CD4-positive, alpha-beta memory T cell (primary cell): ENCODE results near the gene TDG. TPM values are rescaled to one million over a fixed set of nuclear protein-coding genes. Genes with fewer than 3 reads are reported as not detected.

Experiments used
- CTCF ChIA-PET: fragments of 350-600 bp; sonication (Branson Sonifier 250); formaldehyde crosslinking; loops from one replicate; lab custom pipeline; 2021; ENCODE audit warnings: inconsistent platforms; ENCODE audit not compliant: partially characterized antibody; lab: Charles Lee
- POLR2A ChIA-PET: fragments of 350-600 bp; sonication (Branson Sonifier 250); formaldehyde crosslinking; loops from one replicate; lab custom pipeline; 2021; ENCODE audit not compliant: partially characterized antibody; lab: Charles Lee
- DNase-seq, 5 donors: peaks; one replicate each; pipeline versions ENCODE4 v3.0.0 to v3.0.0-alpha.2; 2020 to 2022; ENCODE audit warnings: mixed read lengths in 1 of 5
- H3K27ac ChIP-seq: one replicate; pipeline ENCODE4 v1.7.0; 2013; ENCODE audit warnings: low read depth, low read length
- H3K27me3 ChIP-seq: 2 replicates; pipeline ENCODE4 v1.7.0; 2013; ENCODE audit warnings: mild to moderate bottlenecking, low read length, moderate library complexity; ENCODE audit not compliant: insufficient read depth
- H3K36me3 ChIP-seq: 2 replicates; pipeline ENCODE4 v1.7.0; 2013; ENCODE audit warnings: mild to moderate bottlenecking, low read length, moderate library complexity; ENCODE audit not compliant: insufficient read depth
- H3K4me1 ChIP-seq: 2 replicates; pipeline ENCODE4 v1.7.0; 2013; ENCODE audit warnings: mild to moderate bottlenecking, low read length, moderate library complexity; ENCODE audit not compliant: insufficient read depth
- H3K4me3 ChIP-seq, 2 donors: one replicate each; pipeline ENCODE4 v1.7.0; 2013; ENCODE audit warnings: low read length in 2 of 2, mild to moderate bottlenecking in 1 of 2
- H3K9me3 ChIP-seq, 2 donors: one replicate each; pipeline ENCODE4 v1.7.0; 2013; ENCODE audit warnings: low read length in 2 of 2, control low read depth in 1 of 2; ENCODE audit not compliant: control insufficient read depth in 1 of 2
- H3K27ac Mint-ChIP-seq, 7 donors: one replicate each; pipeline ENCODE4 v1.8.0; 2020 to 2021; ENCODE audit warnings: mixed read lengths in 7 of 7, mild to moderate bottlenecking in 6 of 7, inconsistent platforms in 3 of 7, moderate library complexity in 3 of 7
- H3K27me3 Mint-ChIP-seq, 2 donors: one replicate each; pipeline ENCODE4 v1.8.0; 2020 to 2021; ENCODE audit warnings: mixed read lengths in 2 of 2
- H3K36me3 Mint-ChIP-seq, 2 donors: one replicate each; pipeline ENCODE4 v1.8.0; 2020 to 2021; ENCODE audit warnings: mixed read lengths in 2 of 2, inconsistent platforms in 1 of 2, mild to moderate bottlenecking in 1 of 2
- H3K4me1 Mint-ChIP-seq, 4 donors: one replicate each; pipeline ENCODE4 v1.8.0; 2020 to 2021; ENCODE audit warnings: mixed read lengths in 4 of 4, mild to moderate bottlenecking in 1 of 4
- H3K4me3 Mint-ChIP-seq, 8 donors: one replicate each; pipeline ENCODE4 v1.8.0; 2020 to 2021; ENCODE audit warnings: mixed read lengths in 8 of 8, mild to moderate bottlenecking in 7 of 8, moderate library complexity in 6 of 8, inconsistent platforms in 3 of 8
- H3K9me3 Mint-ChIP-seq, 8 donors: one replicate each; pipeline ENCODE4 v1.8.0; 2020 to 2021; ENCODE audit warnings: mixed read lengths in 8 of 8, mild to moderate bottlenecking in 5 of 8, inconsistent platforms in 3 of 8, moderate library complexity in 1 of 8
- intact Hi-C: fragments of 100-400 bp; cut with micrococcal nuclease; formaldehyde crosslinking; loops from one replicate; pipeline ENCODE4 v1.15.1; 2023
- polyA plus RNA-seq, 2 donors: library from polyadenylated mRNA; unstranded; fragments of 300-500 nt; fragmentation: Illumina TruSeq; gene quantifications; one replicate each; pipeline ENCODE4 v1.2.3, GENCODE V29; 2021
- total RNA-seq, 2 experiments: library from RNA; stranded (reverse); gene quantifications; one replicate each; pipeline ENCODE4 v1.2.3, GENCODE V29; 2021

Gene TDG
- total RNA-seq: 10 to 100 TPM; 35.1 to 38.3 TPM
- polyA plus RNA-seq: 10 to 100 TPM; 12.9 to 19.3 TPM

GRCh38 chr12:103965590-103966504 is at the start of gene TDG:
Gene TDG, plus strand, starts transcription at chr12:103965872. Its CDS starts 166 bp downstream, at chr12:103966038.
- peaks cover 28 to 67% (median 54%) of the 10 kb centered on the region in 4 donors for H3K4me1 Mint-ChIP-seq
- Histone ChIP-seq H3K4me1 (peaks cover 56% of the 10 kb centered on the region), H3K4me3 (peak within 1 kb of the TSS; percentile 65 to 99), H3K27ac (peak within 1 kb of the TSS; percentile 84), H3K36me3 (no peaks in the 10 kb centered on the region), H3K27me3 (no peaks in the 10 kb centered on the region), H3K9me3 (no peaks in the 10 kb centered on the region)
- H3K9me3 Mint-ChIP-seq: no peaks in the 10 kb centered on the region
- peak within 1 kb of the TSS; percentile 97 to 100 (median 99) for H3K27ac Mint-ChIP-seq
- ChIA-PET POLR2A (interaction anchor here (0.8 to 3.3 kb wide), 22 partner anchors 10 to 1167 kb away, joined by 3 to 210 read pairs (median 5); partner anchors contain the start of genes EID3, HCFC2, HSP90B1 and NFYB), CTCF (interaction anchor here (1.6 to 3.1 kb wide), 5 partner anchors 11 to 143 kb away, joined by 6 to 32 read pairs (median 8); partner anchors contain the start of gene HSP90B1)
- peak within 1 kb of the TSS; percentile 98 to 99 (median 98) for H3K4me3 Mint-ChIP-seq
- H3K27me3 Mint-ChIP-seq: no peaks in the 10 kb centered on the region
- DNase-seq: peak; percentile 93 to 99 (median 96)
- intact Hi-C loops: loop anchor here (1.0 to 5.0 kb wide), 6 partner anchors 9 to 321 kb away; partner anchors contain the start of genes HSP90B1, NFYB and NT5DC3
- H3K36me3 Mint-ChIP-seq: peaks cover 5 to 30% of the 10 kb centered on the region in 2 donors

GRCh38 chr12:103917873-103918272 is 47.8 kb upstream of the TDG start:
- no peak for DNase-seq
- H3K27ac Mint-ChIP-seq: peak overlapping the region in 2 of 7 donors; percentile 39 to 69
- H3K27me3 ChIP-seq: no peaks in the 10 kb centered on the region
- H3K4me1 Mint-ChIP-seq: no peaks in the 10 kb centered on the region
- peaks cover 0 to 9% of the 10 kb centered on the region in 2 donors for H3K27me3 Mint-ChIP-seq
- H3K36me3 ChIP-seq: no peaks in the 10 kb centered on the region
- ChIA-PET CTCF (interaction anchor here (1.6 to 2.1 kb wide), 2 partner anchors 10 to 12 kb away, joined by 4 read pairs; partner anchors contain the start of gene HSP90B1), POLR2A (no interaction called here)
- H3K4me3 ChIP-seq: no peak overlapping the region
- H3K4me1 ChIP-seq: no peaks in the 10 kb centered on the region
- intact Hi-C loops: no loop called here
- no peak overlapping the region for H3K27ac ChIP-seq
- peaks cover 0 to 6% (median 4%) of the 10 kb centered on the region in 8 donors for H3K9me3 Mint-ChIP-seq
- H3K36me3 Mint-ChIP-seq: peaks cover 0 to 4% of the 10 kb centered on the region in 2 donors
- no peaks in the 10 kb centered on the region for H3K9me3 ChIP-seq
- no peak overlapping the region for H3K4me3 Mint-ChIP-seq

GRCh38 chr12:103924761-103925641 is 40.7 kb upstream of the TDG start:
- peaks cover 0 to under 1% of the 10 kb centered on the region in 2 donors for H3K27me3 Mint-ChIP-seq
- H3K27me3 ChIP-seq: no peaks in the 10 kb centered on the region
- DNase-seq: peak in 2 of 5 donors; percentile 9 to 69
- H3K4me3 ChIP-seq: no peak overlapping the region
- no peak overlapping the region for H3K27ac ChIP-seq
- no peaks in the 10 kb centered on the region for H3K36me3 ChIP-seq
- peak overlapping the region in 6 of 7 donors; percentile 56 to 92 (median 80) for H3K27ac Mint-ChIP-seq
- H3K9me3 Mint-ChIP-seq: peaks cover 0 to 3% (median 0%) of the 10 kb centered on the region in 8 donors
- CTCF ChIA-PET: interaction anchor here (1.0 to 1.5 kb wide), 3 partner anchors 17 to 35 kb away, joined by 3 to 5 read pairs (median 5); no protein-coding TSS in a partner anchor
- H3K4me1 ChIP-seq: peaks cover 26% of the 10 kb centered on the region
- H3K4me1 Mint-ChIP-seq: peaks cover 22 to 44% (median 30%) of the 10 kb centered on the region in 4 donors
- H3K4me3 Mint-ChIP-seq: peak overlapping the region in 6 of 8 donors; percentile 17 to 73 (median 60)
- intact Hi-C loops: loop anchor here (1.0 kb wide), 1 partner anchor 24 kb away; no protein-coding TSS in a partner anchor
- POLR2A ChIA-PET: interaction anchor here (0.9 to 1.3 kb wide), 6 partner anchors 11 to 41 kb away, joined by 3 to 8 read pairs (median 3); partner anchors contain the start of gene TDG
- peaks cover 0 to 12% of the 10 kb centered on the region in 2 donors for H3K36me3 Mint-ChIP-seq
- H3K9me3 ChIP-seq: no peaks in the 10 kb centered on the region

GRCh38 chr12:103928682-103929045 is 37.0 kb upstream of the TDG start:
- H3K36me3 ChIP-seq: peaks cover 7% of the 10 kb centered on the region
- intact Hi-C loops: loop anchor here (1.0 kb wide), 1 partner anchor 26 kb away; no protein-coding TSS in a partner anchor
- Mint-ChIP-seq H3K27ac (peak overlapping the region; percentile 99 to 100 (median 100)), H3K27me3 (peaks cover 0 to 3% of the 10 kb centered on the region in 2 donors), H3K4me3 (peak overlapping the region; percentile 87 to 96 (median 91)), H3K36me3 (peaks cover 6 to 43% of the 10 kb centered on the region in 2 donors), H3K9me3 (peaks cover 0 to 5% (median 0%) of the 10 kb centered on the region in 8 donors), H3K4me1 (peaks cover 38 to 78% (median 51%) of the 10 kb centered on the region in 4 donors)
- H3K4me3 ChIP-seq: peak overlapping the region; percentile 24 to 87
- DNase-seq: peak in 1 of 5 donors; percentile 81
- H3K9me3 ChIP-seq: no peaks in the 10 kb centered on the region
- CTCF ChIA-PET: interaction anchor here (2.0 to 2.9 kb wide), 3 partner anchors 37 to 180 kb away, joined by 6 to 12 read pairs (median 10); partner anchors contain the start of gene TDG
- peak overlapping the region; percentile 99 for H3K27ac ChIP-seq
- H3K27me3 ChIP-seq: no peaks in the 10 kb centered on the region
- POLR2A ChIA-PET: interaction anchor here (0.7 to 5.2 kb wide), 21 partner anchors 8 to 1307 kb away, joined by 3 to 139 read pairs (median 11); partner anchors contain the start of genes APPL2, HCFC2, NFYB and NT5DC3
- peaks cover 52% of the 10 kb centered on the region for H3K4me1 ChIP-seq

GRCh38 chr12:103929046-103929783 is 36.5 kb upstream of the TDG start:
- peak; percentile 92 to 94 (median 93) for DNase-seq
- Mint-ChIP-seq H3K4me1 (peaks cover 38 to 79% (median 53%) of the 10 kb centered on the region in 4 donors), H3K9me3 (peaks cover 0 to 5% (median 0%) of the 10 kb centered on the region in 8 donors), H3K27ac (peak overlapping the region; percentile 99 to 100 (median 100)), H3K36me3 (peaks cover 9 to 48% of the 10 kb centered on the region in 2 donors), H3K4me3 (peak overlapping the region; percentile 87 to 96 (median 91)), H3K27me3 (peaks cover 0 to 3% of the 10 kb centered on the region in 2 donors)
- ChIA-PET POLR2A (interaction anchor here (0.6 to 5.2 kb wide), 44 partner anchors 8 to 1868 kb away, joined by 3 to 139 read pairs (median 6); partner anchors contain the start of genes APPL2, EID3, HCFC2 and NFYB), CTCF (interaction anchor here (0.7 to 2.9 kb wide), 10 partner anchors 12 to 180 kb away, joined by 3 to 12 read pairs (median 4); partner anchors contain the start of gene TDG)
- H3K4me3 ChIP-seq: peak overlapping the region; percentile 24 to 87
- H3K36me3 ChIP-seq: peaks cover 12% of the 10 kb centered on the region
- H3K4me1 ChIP-seq: peaks cover 57% of the 10 kb centered on the region
- H3K27me3 ChIP-seq: no peaks in the 10 kb centered on the region
- H3K9me3 ChIP-seq: no peaks in the 10 kb centered on the region
- intact Hi-C loops: loop anchor here (1.0 kb wide), 1 partner anchor 27 kb away; no protein-coding TSS in a partner anchor
- peak overlapping the region; percentile 99 for H3K27ac ChIP-seq
